ENCODE results near the gene KRTAP21-1.
"Not testable (repeated sequence)": the region's sequence is repeated elsewhere in the genome, so short reads cannot be mapped to it uniquely, and the experiment has no call there.

KRTAP21-1 gene

DNA sequence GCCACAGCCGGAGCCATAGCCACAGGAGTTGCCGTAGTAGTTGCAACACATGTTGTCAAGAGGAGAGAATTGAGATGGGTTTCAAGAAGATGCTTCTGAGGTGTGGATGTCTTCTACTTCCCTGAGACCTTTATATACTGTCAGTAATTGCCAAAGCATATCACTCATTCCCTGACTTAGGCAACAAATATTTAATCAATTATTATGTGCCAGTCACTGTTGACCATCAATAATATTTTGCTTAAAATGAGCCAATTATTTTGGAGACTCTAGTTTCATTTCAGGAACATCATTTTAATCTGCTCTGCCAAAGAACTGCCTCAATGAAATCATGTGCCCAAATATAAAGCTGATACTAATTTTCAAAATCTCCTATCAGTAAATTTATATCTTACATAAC, at the start of gene KRTAP21-1:
Gene KRTAP21-1 (minus strand): TSS at position 101 of the 400 bp plus-strand sequence. CDS start 50 bp downstream, at position 51.
- not testable (repeated sequence) for DNase-seq

DNA sequence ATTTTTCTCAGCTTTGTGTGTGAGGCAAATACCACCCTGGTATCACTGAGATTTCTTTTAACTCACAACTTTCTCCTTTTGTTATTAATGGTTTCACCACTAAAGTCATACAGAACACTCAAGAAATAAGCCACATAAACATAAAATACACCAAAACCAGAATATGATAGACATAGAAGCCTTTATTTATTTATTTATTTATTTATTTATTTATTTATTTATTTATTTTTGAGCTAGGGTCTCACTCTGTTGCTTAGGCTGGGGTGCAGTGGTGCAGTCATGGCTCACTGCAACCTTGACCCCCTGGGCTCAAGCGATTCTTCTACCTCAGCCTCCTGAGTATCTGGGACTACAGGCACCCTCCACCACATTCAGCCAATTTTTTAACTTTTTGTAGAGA, 45.4 kb upstream of the KRTAP21-1 start:
- DNase-seq = no peak

DNA sequence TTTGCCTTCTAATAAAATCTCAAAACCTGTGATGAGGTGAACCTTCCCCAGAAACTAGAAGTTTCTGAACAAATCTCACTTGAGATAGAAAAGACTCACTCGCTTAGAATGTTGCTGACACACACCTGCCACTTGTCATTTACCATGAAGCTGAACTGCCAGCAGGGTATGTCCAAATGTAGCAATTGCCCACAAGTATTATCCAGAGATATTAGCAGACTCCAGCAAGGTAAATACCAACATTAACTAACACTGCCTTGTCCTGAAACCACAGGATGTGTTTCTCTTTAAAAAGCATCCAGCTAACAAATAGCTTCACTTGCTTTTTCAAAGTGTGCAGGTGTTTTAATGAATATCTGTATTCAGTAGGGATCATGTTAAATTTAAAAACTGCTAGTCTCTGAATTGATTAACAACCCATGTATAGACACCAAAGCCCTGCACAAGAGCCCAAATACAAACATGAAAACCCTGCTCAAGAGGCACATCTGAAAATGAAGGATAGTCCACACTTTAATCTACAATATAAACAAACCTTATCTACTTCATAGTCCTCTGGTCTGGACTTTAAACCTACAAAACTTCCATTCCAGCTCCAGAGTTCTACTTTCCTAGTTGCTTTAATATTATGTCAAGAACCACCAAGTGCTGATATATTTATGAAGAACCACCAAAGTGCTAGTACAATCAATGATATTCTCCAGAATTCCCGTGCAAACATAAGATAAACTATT, 38.5 kb upstream of the KRTAP21-1 start:
- DNase-seq = no peak

DNA sequence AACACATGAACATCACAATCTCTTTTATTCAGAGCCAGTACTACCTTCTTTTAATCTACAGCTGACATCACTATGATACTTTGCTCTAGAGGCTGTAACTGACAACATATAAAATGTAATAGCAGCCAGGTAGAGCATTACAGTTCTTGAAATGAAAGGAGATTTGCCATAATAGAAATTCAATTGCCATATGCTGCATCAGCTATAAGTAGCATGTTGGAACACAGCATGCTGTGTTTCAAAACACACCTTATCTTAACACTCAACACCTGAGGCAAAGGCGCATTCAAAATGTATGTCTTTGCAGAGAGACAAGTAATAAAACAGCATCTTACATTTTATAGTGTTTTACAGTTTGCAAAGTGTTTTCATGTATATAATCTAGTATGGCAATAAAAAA, 24.0 kb upstream of the KRTAP21-1 start:
- no peak for DNase-seq

DNA sequence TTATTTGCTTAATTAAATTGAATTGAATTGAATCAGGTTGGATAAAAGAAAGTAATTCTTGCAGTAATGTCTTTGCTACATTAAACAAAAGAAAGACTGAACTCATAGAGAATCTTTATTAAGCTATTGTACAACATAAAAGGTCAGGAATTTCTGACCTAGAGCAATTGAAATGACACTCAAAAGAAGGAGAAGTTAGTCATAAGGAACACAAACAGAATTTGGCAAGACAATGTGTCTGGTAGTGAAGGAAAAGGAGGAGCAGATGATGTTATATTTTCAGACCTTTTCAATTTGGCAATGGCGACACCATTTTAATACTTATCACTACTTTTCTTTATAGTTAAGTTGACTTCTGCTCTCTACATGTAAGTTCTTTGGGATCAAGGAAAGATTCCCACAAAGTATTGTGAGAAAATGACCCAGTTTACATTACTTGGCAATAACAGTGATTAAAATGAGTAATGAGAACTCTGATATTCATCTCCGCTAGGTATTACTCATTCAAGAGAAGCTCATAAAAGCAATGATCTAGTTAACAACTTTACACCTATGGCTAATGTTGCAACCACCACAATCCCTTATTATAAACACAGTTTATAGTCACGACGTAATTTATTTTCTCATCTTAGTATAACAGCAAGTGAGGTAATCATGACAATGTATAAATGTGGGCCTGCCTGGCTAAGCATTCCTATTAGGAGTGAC, 14.7 kb upstream of the KRTAP21-1 start:
- DNase-seq = no peak

DNA sequence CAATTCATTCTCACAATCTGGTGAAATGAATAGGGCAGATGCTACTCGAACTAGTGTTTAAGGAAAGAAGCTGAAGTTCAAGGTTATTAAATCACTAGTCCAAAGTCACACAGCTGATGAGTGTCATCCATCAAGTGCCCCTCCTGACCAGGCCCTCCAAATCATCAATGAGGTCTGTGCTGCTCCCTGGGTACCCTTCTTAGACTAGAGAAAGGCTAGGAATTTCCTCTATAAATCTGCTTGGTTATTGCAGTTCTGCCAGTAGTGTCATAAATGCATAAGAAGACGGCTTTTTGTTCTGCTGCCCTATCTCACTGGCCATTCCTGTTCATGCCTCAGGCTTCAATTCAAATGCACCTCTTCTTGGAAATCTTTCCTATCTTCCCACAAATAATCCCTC, 5.5 kb upstream of the KRTAP21-1 start:
- DNase-seq = no peak

DNA sequence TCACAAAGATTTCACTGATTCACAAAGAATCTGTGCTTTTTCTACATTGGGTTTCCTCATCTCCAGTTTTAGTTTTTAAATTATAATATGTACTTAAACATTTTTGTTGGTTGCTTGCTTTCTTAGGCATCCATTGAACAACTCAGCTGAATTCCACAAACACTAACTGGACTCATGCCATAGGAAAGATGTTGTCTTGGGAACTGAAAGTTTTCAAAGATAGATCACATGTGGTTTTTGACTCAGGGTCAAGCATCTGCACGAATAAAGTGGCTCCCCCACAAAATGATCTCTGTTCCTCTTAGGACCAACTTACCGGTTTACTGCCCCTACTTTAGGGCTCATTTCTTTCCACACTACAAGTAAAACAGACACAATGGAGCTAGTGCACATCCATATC, 3.1 kb upstream of the KRTAP21-1 start:
- DNase-seq = no peak

DNA sequence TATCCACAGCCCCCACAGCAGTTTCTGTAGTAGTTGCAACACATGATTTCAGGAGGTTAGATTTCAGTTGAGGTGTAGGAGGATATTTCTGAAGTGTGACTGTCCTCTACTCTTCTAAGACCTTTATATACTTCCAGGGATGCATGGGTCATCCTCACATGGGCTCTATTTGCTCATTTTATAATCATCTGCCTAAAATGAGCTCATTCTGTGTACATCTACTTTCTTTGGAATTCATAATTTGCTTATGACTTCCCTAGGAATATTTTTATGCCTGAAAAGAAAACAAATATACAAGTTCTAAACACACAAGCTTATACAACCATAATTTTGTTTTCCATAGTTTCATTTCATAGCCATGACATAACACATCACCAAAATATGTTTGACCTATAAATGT, 8.1 kb downstream of the KRTAP21-1 start, which contains the start of gene KRTAP21-2:
Gene KRTAP21-2 (minus strand): TSS at position 101 of the 400 bp plus-strand sequence. CDS start 57 bp downstream, at position 44.
- no peak for DNase-seq

DNA sequence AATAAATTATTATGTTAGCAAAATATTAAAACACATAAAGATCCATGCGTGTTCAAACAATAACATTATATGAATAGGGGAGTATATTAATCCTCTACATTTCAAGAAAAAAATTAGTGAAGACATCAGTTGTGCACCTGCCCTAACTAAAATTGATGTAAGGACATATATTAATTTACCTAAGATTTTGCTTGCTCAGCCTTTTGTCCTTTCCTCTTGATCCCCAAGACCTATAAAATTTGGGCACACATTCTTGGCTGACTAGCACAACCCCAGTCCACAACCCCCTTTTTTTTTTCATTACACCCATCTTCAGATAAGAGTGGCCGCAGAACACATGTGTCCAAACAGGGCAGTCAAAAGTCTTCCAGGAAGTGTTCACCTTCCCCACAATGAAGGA, 14.8 kb downstream of the KRTAP21-1 start:
- DNase-seq = no peak

DNA sequence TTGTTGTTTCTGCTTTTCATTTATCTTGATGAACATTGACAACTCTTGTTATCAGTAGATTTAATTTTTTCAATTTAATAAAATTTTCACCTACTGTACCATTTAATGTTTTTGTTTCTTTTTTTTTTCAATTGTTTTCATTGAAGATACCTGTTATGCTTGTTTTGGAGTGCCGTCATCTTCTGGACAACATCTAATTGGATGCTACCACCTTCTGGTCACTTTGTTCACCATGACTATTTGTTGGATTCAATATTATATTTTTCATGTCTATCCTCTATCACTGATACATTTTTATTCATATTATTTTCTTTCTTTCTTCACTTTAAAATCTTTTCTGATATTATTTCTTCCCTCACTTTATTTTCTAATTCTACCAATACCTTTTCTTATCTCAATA, 22.2 kb downstream of the KRTAP21-1 start:
- DNase-seq = no peak

DNA sequence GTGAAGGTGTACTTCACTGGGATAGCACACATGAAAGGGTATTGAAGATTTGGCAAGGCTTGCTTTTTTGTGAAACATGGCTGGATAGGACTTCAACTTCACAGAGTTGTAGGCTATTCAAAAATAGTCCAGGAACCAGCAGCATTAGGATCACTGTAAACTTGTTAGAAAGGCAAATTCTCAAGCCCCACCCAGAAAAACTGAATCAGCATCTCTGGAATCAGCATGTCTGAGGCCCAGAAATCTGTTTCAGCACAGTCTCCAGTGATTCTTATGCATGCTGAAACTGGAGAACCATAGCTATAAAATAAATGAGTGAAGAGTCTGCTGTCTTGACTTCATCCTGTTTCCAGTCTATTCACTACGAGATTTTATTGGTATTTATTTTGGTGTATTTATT, 28.5 kb downstream of the KRTAP21-1 start:
- no peak for DNase-seq

DNA sequence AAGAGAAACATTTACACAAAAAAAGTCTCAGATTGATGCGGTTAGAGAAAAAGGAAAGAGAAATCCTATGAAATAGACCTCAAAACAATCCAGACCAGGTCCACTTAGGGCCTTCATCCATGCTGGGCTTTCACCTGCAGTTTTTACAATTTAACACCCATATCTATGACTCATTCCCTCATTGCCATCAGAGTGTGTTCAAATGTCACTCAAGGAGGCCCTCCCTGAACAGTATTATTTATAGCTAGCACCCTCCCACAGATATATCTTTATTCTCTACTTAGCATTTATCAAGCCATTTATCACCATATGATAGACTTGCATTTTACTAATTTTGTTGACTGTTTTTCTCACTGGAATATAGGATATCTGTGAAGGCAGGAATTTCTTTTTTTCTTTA, 35.8 kb downstream of the KRTAP21-1 start:
- no peak for DNase-seq

DNA sequence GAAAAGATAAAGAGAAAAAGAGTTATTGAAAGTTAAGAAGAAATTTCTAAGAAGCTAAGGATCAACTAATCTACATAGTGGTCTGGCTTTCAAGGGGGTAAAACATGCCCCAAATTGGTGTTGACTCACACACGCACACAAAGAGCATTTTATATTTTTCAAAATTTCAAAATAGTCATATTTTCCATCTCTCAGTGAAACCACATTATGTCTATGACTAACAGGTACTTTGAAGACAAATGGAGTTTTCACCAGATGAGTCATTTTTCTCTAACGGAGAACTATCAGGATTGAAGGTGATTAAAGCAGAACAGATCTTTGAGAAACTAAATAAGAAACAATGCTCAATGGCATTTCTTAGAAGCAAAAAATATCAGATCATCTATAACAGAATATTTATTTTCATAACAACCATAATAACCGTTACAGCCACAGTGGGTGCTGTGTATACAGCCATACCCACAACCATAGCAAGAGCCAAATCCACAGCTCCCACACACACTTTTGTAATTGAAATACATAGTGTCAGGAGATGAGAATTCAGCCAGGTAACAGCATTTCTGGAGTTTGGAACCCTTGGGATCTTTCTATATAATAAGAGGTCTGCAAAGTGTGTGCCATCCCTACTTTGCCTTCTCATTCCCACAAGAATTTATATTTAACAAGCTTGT, 36.9 kb downstream of the KRTAP21-1 start, which contains the start of gene KRTAP21-3:
Gene KRTAP21-3 (minus strand): TSS at position 539 of the 671 bp plus-strand sequence. CDS start 18 bp downstream, at position 521.
- no peak for DNase-seq

DNA sequence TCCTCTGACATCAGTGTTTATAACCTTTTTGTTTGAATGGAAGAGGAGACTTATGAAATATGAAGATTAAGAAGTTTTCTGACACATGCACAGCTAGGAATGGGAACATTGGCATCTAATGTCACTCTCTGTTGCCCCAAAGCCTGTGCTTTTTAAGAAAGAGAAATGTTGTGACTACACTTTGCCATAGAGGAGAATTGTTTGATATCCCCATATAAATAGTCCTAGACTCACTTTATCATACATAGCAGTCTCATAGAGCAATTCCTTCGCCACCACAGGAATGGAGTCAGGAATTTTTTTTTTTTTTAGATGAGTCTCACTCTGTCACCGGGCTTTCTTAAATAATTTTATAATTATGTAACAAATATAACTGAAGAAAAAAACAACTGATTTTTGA, 38.1 kb downstream of the KRTAP21-1 start:
- DNase-seq = no peak

DNA sequence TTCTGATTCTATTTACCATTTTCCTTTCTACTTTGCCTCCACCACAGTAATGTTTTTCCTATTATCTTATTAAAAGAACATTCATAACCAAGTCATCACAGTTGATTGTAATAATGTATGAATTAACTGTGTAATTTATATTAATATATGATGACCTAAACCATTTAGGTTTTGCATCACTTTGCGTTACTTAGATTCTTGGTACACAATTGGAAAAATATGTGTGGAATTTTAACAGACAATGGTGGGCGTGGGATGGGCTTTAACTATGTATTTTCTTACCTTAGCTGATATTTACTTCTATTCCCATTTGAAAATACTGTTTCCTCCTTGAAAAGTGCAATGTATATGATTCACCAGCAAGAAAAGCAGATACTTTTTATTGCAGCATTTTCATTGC, 40.3 kb downstream of the KRTAP21-1 start:
- no peak for DNase-seq

DNA sequence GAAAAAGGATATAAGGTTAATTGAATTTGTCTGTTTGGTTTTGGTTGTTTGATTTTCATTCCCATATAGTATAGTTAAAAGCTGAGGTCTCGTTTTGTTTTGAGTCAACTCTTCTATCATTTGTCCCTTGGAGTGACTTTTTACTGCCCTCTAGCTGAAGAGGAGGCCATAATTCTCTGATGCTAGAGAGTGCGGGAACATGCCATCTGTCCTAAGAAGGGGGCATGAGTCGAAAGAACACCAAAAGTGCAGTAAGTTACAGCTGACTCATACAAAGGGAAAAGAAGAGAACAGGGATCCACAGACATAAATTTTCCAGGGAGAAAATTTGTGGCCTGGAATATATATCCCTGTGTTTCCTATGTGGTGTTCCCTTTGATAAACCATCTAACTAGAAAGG, 40.8 kb downstream of the KRTAP21-1 start:
- DNase-seq = no peak

DNA sequence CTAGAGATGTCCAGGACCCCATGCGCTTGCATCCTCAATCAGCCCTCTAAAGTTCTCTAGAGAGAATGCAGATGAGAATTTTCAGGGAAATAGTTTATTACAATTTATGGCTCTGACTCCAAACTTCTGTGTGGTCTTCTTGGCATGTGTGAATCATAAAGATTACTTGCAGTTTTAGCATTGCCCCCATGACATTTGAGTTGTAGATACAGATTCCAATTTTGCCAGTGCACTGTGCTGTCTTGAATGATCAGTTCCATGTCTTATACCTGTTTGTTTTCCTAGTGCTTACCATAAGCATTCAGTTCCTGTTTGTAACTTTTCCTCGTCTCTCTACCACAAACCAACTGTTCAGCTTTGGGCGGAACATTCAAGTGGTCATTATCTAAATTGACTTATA, 41.5 kb downstream of the KRTAP21-1 start:
- no peak for DNase-seq

DNA sequence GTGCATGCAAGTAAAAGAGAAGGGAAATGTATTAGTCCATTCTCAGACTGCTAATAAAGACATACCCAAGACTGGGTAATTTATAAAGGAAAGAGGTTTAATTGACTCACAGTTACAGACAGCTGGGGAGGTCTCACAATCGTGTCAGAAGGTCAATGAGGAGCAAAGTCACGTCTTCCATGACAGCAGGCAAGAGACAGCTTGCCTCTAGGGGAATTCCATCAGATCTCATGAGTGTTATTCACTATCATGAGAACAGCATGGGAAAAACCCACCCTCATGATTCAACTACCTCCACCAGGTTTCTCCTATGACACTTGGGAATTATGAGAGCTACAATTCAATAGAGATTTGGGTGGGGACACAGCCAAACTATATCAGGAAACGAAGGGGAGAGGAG, 44.7 kb downstream of the KRTAP21-1 start:
- no peak for DNase-seq

DNA sequence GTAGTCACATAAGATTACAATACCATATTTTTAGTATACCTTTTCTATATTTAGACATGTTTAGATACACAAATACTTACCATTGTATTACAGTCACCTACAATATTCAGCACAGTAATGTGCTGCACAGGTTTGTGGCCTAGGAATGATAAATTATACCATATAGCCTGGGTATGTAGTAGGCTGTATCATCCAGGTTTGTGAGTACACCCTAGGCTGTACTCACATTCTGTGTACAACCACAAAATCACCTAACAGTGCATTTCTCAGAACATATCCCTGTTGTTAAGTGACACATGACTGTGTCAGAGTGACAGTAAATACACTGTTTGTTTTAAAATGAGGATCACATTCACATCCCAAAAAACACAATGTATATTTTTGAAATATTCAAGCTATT, 47.8 kb downstream of the KRTAP21-1 start:
- DNase-seq = no peak
